Skeletal muscle tissue (tissue), 2 donors: Measurements from ENCODE around the gene MPV17L2. TPM values are rescaled to one million over a fixed set of nuclear protein-coding genes. Genes with fewer than 3 reads are reported as not detected.

Source experiments
- small RNA-seq: library from RNA; depleted of rRNA; stranded (forward); fragments of <200 nt; gene quantifications from one replicate; pipeline ENCODE3, GENCODE V24; 2014
- total RNA-seq: library from RNA; depleted of rRNA; stranded (reverse); fragments of >200 nt; gene quantifications from one replicate; pipeline ENCODE4 v1.2.3, GENCODE V29; 2014

Gene MPV17L2
- total RNA-seq, 1 donor from 2014 or later: 4.2 TPM

Small RNA genes lying within 50 kb of the gene (small RNA-seq; reads per million reads assigned to genes)
- not detected for gene IFI30

Other genes starting within 250 kb of the MPV17L2 start
- gene KCNN1, start 226.1 kb upstream of the MPV17L2 start, total RNA-seq: 0.52 TPM
- gene ARRDC2, start 185.0 kb upstream of the MPV17L2 start, total RNA-seq: 5.7 TPM
- 0.52 TPM for gene IL12RB1, start 106.3 kb upstream of the MPV17L2 start, total RNA-seq
- gene MAST3, start 95.4 kb upstream of the MPV17L2 start, total RNA-seq: 3.7 TPM
- gene PIK3R2, start 40.1 kb upstream of the MPV17L2 start, total RNA-seq: 11.5 TPM
- gene IFI30, start 19.4 kb upstream of the MPV17L2 start, total RNA-seq: 3.7 TPM
- gene RAB3A, start 10.8 kb downstream of the MPV17L2 start, total RNA-seq: 0.52 TPM
- gene PDE4C, start 33.2 kb downstream of the MPV17L2 start, total RNA-seq: 2.1 TPM
- 0.52 TPM for gene IQCN, start 81.2 kb downstream of the MPV17L2 start, total RNA-seq
- 111 TPM for gene JUND, start 88.4 kb downstream of the MPV17L2 start, total RNA-seq
- gene LSM4, start 129.9 kb downstream of the MPV17L2 start, total RNA-seq: 119 TPM
- gene PGPEP1, start 147.4 kb downstream of the MPV17L2 start, total RNA-seq: 10.4 TPM
- 1.0 TPM for gene GDF15, start 192.9 kb downstream of the MPV17L2 start, total RNA-seq
- 2.1 TPM for gene LRRC25, start 204.4 kb downstream of the MPV17L2 start, total RNA-seq
- 79.3 TPM for gene SSBP4, start 226.2 kb downstream of the MPV17L2 start, total RNA-seq
- gene ISYNA1, start 244.9 kb downstream of the MPV17L2 start, total RNA-seq: 86.6 TPM